Loucy (cell line): ENCODE data around the gene OR11A1.

Source experiments
- CTCF ChIP-seq: fragments of 200-600 bp; sonication (generic); conservative IDR thresholded peaks from 2 replicates; pipeline ENCODE4 v1.5.1; 2014; ENCODE audit warnings: mild to moderate bottlenecking, antibody characterized with exemption, low read length
- EZH2phosphoT487 ChIP-seq: fragments of 200-600 bp; IDR thresholded peaks from 2 replicates; pipeline ENCODE4 v1.6.1; 2018; ENCODE audit warnings: antibody characterized with exemption, mild to moderate bottlenecking, moderate library complexity, borderline replicate concordance

GRCh38 chr6:29419516-29419915 lies 37.4 kb downstream of the OR11A1 start:
- TF ChIP-seq CTCF (no peak), EZH2phosphoT487 (no peak)
